Right renal pelvis (tissue), 4 donors: Measurements from ENCODE around the gene KLHL3. TPM values are rescaled to one million over a fixed set of nuclear protein-coding genes. Genes with fewer than 3 reads are reported as not detected.
A peak's percentile ranks its signal among the peaks of the same experiment; 100 is the strongest.

Experiments used
- DNase-seq, 4 donors: peaks; one replicate each; pipeline ENCODE4 v3.0.0-alpha.2; 2013; ENCODE audit warnings: low read depth in 4 of 4, low spot score in 3 of 4, missing footprints in 1 of 4
- polyA plus RNA-seq, 4 donors: library from polyadenylated mRNA; unstranded; fragments of 120-200 nt; gene quantifications; one replicate each; pipeline ENCODE4 v1.2.1, GENCODE V29; 2013; ENCODE audit not compliant: insufficient read length in 4 of 4

KLHL3 gene
- polyA plus RNA-seq, 4 donors: 13.5 to 18.8 (median 18.4) TPM

GRCh38 chr5:137636830-137637714, 98.8 kb downstream of the KLHL3 start:
- no peak for DNase-seq

- no peak for DNase-seq
Measured at GRCh38 chr5:137636099-137636498, 99.8 kb downstream of the KLHL3 start.

GRCh38 chr5:137635521-137635921, 100.4 kb downstream of the KLHL3 start:
- no peak for DNase-seq

GRCh38 chr5:137633896-137634295, 102.0 kb downstream of the KLHL3 start:
- no peak for DNase-seq

GRCh38 chr5:137632716-137633115, 103.2 kb downstream of the KLHL3 start:
- DNase-seq: no peak

GRCh38 chr5:137631453-137631852, 104.4 kb downstream of the KLHL3 start:
- DNase-seq: no peak

GRCh38 chr5:137630972-137631370, 104.9 kb downstream of the KLHL3 start:
- no peak for DNase-seq

- DNase-seq: no peak
Measured at GRCh38 chr5:137630216-137630971, 105.5 kb downstream of the KLHL3 start.

- DNase-seq: peak in 3 of 4 donors; percentile 27 to 35 (median 34)
Measured at GRCh38 chr5:137629646-137630045, 106.2 kb downstream of the KLHL3 start.

GRCh38 chr5:137627706-137628105, 108.2 kb downstream of the KLHL3 start:
- DNase-seq: no peak

- no peak for DNase-seq
Measured at GRCh38 chr5:137627293-137627692, 108.6 kb downstream of the KLHL3 start.

- DNase-seq: no peak
Measured at GRCh38 chr5:137624786-137625349, 111.0 kb downstream of the KLHL3 start.

GRCh38 chr5:137622850-137623249, 113.0 kb downstream of the KLHL3 start:
- DNase-seq: no peak

GRCh38 chr5:137621861-137622823, 113.7 kb downstream of the KLHL3 start:
- DNase-seq: no peak

- no peak for DNase-seq
Measured at GRCh38 chr5:137621306-137621705, 114.6 kb downstream of the KLHL3 start.

- DNase-seq: no peak
Measured at GRCh38 chr5:137619191-137619870, 116.6 kb downstream of the KLHL3 start.

GRCh38 chr5:137618476-137618875, 117.4 kb downstream of the KLHL3 start:
- no peak for DNase-seq

GRCh38 chr5:137617528-137618205, 118.2 kb downstream of the KLHL3 start:
- DNase-seq: no peak

- DNase-seq: no peak
Measured at GRCh38 chr5:137616046-137616445, 119.8 kb downstream of the KLHL3 start.
